Adrenal gland (tissue), 5 donors: ENCODE results near the gene ARHGAP20.

ENCODE experiments used
- CTCF ChIP-seq, 6 experiments: fragments of 450-650 bp in 4 of 6; fragments of 200-600 bp in 2 of 6; sonication (generic) in 1 of 6; IDR thresholded peaks; 1 replicate in 5 of 6; 2 replicates in 1 of 6; pipeline versions ENCODE4 v1.5.1 to v1.8.0; 2016 to 2021; ENCODE audit warnings: antibody characterized with exemption in 6 of 6, mild to moderate bottlenecking in 2 of 6, moderate library complexity in 1 of 6
- POLR2A ChIP-seq, 2 donors: fragments of 450-650 bp; IDR thresholded peaks; one replicate each; pipeline ENCODE4 v1.6.1; 2017; ENCODE audit warnings: antibody characterized with exemption in 2 of 2, mild to moderate bottlenecking in 2 of 2, moderate library complexity in 1 of 2
- donor health status: DM: no; HTN: no; CAD: no.

- TF ChIP-seq CTCF (IDR thresholded peaks at IDR 0.05) = no peak
- no peak for TF ChIP-seq POLR2A (IDR thresholded peaks at IDR 0.05)
Measured at GRCh38 chr11:110679323-110679975, 32.8 kb downstream of the ARHGAP20 start.
